GM06990 (cell line): ENCODE results near the gene CBX1.

Experiments used
- DNase-seq: peaks from one replicate; pipeline ENCODE4 v3.0.0-alpha.2; 2011; ENCODE audit not compliant: insufficient read length; ENCODE audit errors: extremely low read depth
- H3K27me3 ChIP-seq: replicated peaks from 2 replicates; pipeline ENCODE4 v1.6.0; 2011; ENCODE audit warnings: low read length; ENCODE audit not compliant: control insufficient read depth, insufficient read depth
- H3K36me3 ChIP-seq: 2 replicates; pipeline ENCODE4 v1.5.1; 2011; ENCODE audit warnings: low read length; ENCODE audit not compliant: control insufficient read depth, insufficient read depth
- H3K4me3 ChIP-seq: replicated peaks from 2 replicates; pipeline ENCODE4 v1.5.1; 2011; ENCODE audit warnings: low read depth, mild to moderate bottlenecking, control low read depth, low read length
- CTCF ChIP-seq: IDR thresholded peaks from 2 replicates; pipeline ENCODE4 v1.5.1; 2011; ENCODE audit warnings: low read length, control low read depth, mild to moderate bottlenecking, inconsistent platforms; ENCODE audit not compliant: insufficient read depth, poor library complexity, severe bottlenecking

Gene CBX1

GRCh38 chr17:48054238-48055185, 46.8 kb downstream of the CBX1 start:
- no peak for DNase-seq
- Histone ChIP-seq H3K36me3 (peaks cover 47% of the 10 kb centered on the region), H3K4me3 (no peak overlapping the region)

DNA sequence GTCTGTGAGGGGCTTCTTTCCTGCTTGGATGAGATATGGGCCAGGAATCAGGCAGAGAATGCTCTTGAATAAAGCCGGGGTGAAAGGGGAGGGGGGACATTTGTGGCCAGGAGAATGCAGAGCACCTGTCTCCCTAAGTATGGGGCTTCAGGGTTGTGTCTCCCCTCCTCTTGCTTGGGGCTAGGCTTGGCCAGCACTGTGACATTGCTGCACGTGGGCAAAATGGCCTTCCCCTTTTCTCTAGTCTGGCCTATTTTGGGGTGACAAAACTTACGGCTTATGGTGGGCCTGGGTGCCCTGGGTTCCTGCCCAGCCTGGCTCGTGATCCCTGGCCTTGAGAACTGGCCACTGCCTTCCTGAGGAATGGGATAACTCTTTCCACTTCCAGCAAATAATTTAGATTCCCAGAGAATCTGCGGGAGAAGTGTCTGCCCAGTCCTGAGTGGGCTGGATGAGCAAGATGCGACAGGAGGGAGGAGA, 47.5 kb downstream of the CBX1 start:
- no peak for TF ChIP-seq CTCF
- H3K4me3 ChIP-seq = no peak overlapping the region
- no peak for DNase-seq
- no peaks in the 10 kb centered on the region for H3K27me3 ChIP-seq
- peaks cover 40% of the 10 kb centered on the region for H3K36me3 ChIP-seq

More at GRCh38 chr17:48054238-48055185, 46.8 kb downstream of the CBX1 start:
- no peaks in the 10 kb centered on the region for H3K27me3 ChIP-seq
- TF ChIP-seq CTCF = no peak

DNA sequence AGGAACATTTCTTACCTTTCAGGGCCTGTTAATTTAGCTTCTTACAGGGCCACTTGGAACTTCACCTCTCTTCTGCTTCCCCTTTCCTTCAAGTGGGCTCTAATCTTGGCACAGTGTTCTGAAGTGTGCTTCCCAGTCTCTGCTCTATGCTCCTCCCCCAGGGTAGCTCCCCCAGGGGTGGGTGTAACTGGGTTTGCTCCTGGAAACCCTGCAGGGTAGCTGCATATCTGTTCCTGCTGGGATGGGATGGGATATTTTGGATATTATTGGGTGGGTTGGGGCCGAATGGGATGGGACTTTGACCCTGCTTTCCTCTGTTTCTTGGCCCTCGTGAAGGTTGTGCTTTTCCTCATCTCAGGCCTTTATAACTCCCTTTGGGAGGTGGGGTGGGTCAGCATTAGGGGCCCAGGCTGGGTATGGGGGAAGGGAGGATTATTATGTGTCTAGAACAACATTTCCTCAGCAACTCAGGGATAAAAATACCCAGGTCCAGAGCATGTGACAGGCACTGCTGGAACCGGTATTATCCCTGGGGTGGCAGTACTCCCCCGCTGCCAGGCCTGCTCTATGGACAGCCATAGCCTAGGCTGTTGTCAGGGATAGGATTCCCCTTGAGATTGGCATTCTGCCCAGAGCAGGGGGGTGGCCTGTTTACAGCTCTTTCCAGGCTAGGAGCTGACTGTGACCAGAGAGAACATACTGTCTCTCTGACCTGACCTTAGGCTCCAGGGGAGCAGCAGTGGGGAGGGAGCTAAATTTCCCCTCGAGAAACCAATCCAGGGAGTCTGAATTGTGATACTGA, 48.1 kb downstream of the CBX1 start:
- Histone ChIP-seq H3K4me3 (peak overlapping the region; percentile 6; the same call in 1 of the 2 replicates), H3K27me3 (no peaks in the 10 kb centered on the region), H3K36me3 (peaks cover 34% of the 10 kb centered on the region)
- TF ChIP-seq CTCF = no peak
- no peak for DNase-seq

DNA sequence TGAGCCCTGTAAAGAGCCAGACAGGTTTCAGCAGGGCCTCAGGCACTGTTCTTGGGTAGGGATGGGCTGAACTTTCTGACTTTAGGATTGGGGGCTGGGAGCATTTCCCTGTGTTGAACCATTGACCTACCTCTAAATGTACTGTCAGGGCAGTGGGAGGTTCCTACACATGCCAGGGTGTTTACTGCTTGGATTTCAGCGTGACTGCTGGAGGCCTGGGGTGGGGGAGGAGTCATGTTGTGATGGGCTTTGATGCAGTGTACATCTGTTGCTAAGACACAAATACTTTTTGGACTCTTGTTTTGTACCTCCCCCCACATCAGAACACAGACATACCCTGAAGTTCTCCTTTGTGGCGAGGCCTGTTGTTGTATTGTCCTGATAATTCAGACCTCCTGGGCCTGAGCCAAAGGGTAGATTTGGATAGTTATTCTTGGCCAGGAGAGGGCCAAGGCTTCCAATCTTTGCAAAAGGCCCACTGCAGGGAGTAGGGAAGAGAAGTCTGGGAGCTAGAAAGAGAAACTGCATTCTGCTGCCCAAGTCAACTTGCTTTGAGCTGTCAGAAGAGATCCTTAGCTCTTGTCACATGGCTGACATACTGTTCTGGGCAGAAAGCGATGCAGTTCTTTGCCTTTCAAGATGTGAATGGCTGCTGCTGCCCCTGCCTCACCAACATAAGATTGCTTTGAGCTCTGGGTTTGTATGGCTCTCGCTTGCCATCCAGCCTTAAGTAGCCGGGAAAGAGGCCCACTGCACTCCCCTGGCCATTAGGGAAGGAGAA, 49.4 kb downstream of the CBX1 start:
- no peak for DNase-seq
- H3K27me3 ChIP-seq = no peaks in the 10 kb centered on the region
- no peak for TF ChIP-seq CTCF
- peaks cover 22% of the 10 kb centered on the region for H3K36me3 ChIP-seq
- peak overlapping the region; percentile 24; the same call in 1 of the 2 replicates for H3K4me3 ChIP-seq

GRCh38 chr17:48051283-48051682, 50.0 kb downstream of the CBX1 start:
- H3K27me3 ChIP-seq = no peaks in the 10 kb centered on the region
- peaks cover 17% of the 10 kb centered on the region for H3K36me3 ChIP-seq
- DNase-seq = no peak
- TF ChIP-seq CTCF = no peak
- no peak overlapping the region; the same call in 1 of the 2 replicates for H3K4me3 ChIP-seq
